HepG2 (cell line): ENCODE results near the gene C1orf50. TPM values are rescaled to one million over a fixed set of nuclear protein-coding genes. Genes with fewer than 3 reads are reported as not detected.

ENCODE experiments used
- CBX5 ChIP-seq: sonication (generic); formaldehyde crosslinking; IDR thresholded peaks from 2 replicates; pipeline ENCODE4 v1.4.0; 2020; ENCODE audit warnings: missing genetic modification reagents, borderline replicate concordance
- FOXO1 ChIP-seq: sonication (generic); formaldehyde crosslinking; IDR thresholded peaks from 2 replicates; pipeline ENCODE4 v1.4.0; 2020; ENCODE audit warnings: missing genetic modification reagents
- GPBP1L1 ChIP-seq: sonication (generic); formaldehyde crosslinking; IDR thresholded peaks from 2 replicates; pipeline ENCODE4 v1.5.0; 2020; ENCODE audit warnings: mild to moderate bottlenecking, missing genetic modification reagents
- HBP1 ChIP-seq: IDR thresholded peaks from 2 replicates; pipeline ENCODE4 v1.6.1; 2016; ENCODE audit warnings: low read depth, control low read depth
- HMG20B ChIP-seq: conservative IDR thresholded peaks from 2 replicates; pipeline ENCODE4 v1.6.1; 2016; ENCODE audit warnings: missing genetic modification reagents, missing compliant biosample characterization
- HOMEZ ChIP-seq: IDR thresholded peaks from 2 replicates; pipeline ENCODE4 v1.6.1; 2016; ENCODE audit warnings: low read depth
- HOXA9 ChIP-seq: sonication (generic); formaldehyde crosslinking; IDR thresholded peaks from 2 replicates; pipeline ENCODE4 v1.8.1; 2022; ENCODE audit warnings: missing genetic modification reagents, mild to moderate bottlenecking, moderate library complexity, borderline replicate concordance
- KDM5B ChIP-seq: sonication (generic); formaldehyde crosslinking; IDR thresholded peaks from 2 replicates; pipeline ENCODE4 v1.4.0; 2020; ENCODE audit warnings: missing genetic modification reagents, mild to moderate bottlenecking, borderline replicate concordance
- KLF12 ChIP-seq: sonication (generic); formaldehyde crosslinking; IDR thresholded peaks from 2 replicates; pipeline ENCODE4 v1.4.0; 2020; ENCODE audit warnings: missing genetic modification reagents, borderline replicate concordance
- MXI1 ChIP-seq: IDR thresholded peaks from 3 replicates; pipeline ENCODE4 v1.6.1; 2012; ENCODE audit warnings: low read depth, low read length, inconsistent platforms, borderline replicate concordance
- NFKB2 ChIP-seq: sonication (generic); formaldehyde crosslinking; IDR thresholded peaks from 2 replicates; pipeline ENCODE4 v1.4.0; 2020; ENCODE audit warnings: missing genetic modification reagents, borderline replicate concordance
- SKI ChIP-seq: fragments of 450-650 bp; IDR thresholded peaks from one replicate; pipeline ENCODE4 v1.6.1; 2018; ENCODE audit warnings: mild to moderate bottlenecking; ENCODE audit not compliant: partially characterized antibody
- SKIL ChIP-seq: sonication (generic); formaldehyde crosslinking; IDR thresholded peaks from 2 replicates; pipeline ENCODE4 v1.8.0; 2022; ENCODE audit warnings: missing genetic modification reagents, mild to moderate bottlenecking, moderate library complexity, borderline replicate concordance
- SP1 ChIP-seq, 2 experiments: fragments of 450-650 bp in 1 of 2; sonication (generic) in 1 of 2; formaldehyde crosslinking in 1 of 2; IDR thresholded peaks; 2 replicates each; pipeline versions ENCODE4 v1.4.0 to v1.6.1; 2016 to 2020; ENCODE audit warnings: missing genetic modification reagents in 1 of 2
- SRSF1 ChIP-seq: fragments of 200-400 bp; formaldehyde crosslinking; optimal IDR thresholded peaks from 2 replicates; pipeline ENCODE3; 2017; ENCODE audit warnings: mild to moderate bottlenecking, low read depth, low read length, moderate library complexity
- TBX2 ChIP-seq: sonication (generic); formaldehyde crosslinking; IDR thresholded peaks from 2 replicates; pipeline ENCODE4 v1.5.0; 2020; ENCODE audit warnings: missing genetic modification reagents, mild to moderate bottlenecking, borderline replicate concordance
- ZBTB46 ChIP-seq: sonication (generic); formaldehyde crosslinking; IDR thresholded peaks from 2 replicates; pipeline ENCODE4 v1.4.0; 2020; ENCODE audit warnings: mild to moderate bottlenecking, missing genetic modification reagents, borderline replicate concordance
- ZFP90 ChIP-seq: sonication (generic); formaldehyde crosslinking; IDR thresholded peaks from 2 replicates; pipeline ENCODE4 v1.8.0; 2022; ENCODE audit warnings: missing genetic modification reagents, mild to moderate bottlenecking, inconsistent platforms, borderline replicate concordance
- ZNF331 ChIP-seq: sonication (generic); formaldehyde crosslinking; IDR thresholded peaks from 2 replicates; pipeline ENCODE4 v1.4.0; 2020; ENCODE audit warnings: missing genetic modification reagents
- polyA plus RNA-seq, 8 experiments: library from polyadenylated mRNA; depleted of rRNA in 3 of 8; stranded (reverse) in 7 of 8; unstranded in 1 of 8; fragments of >200 nt; fragmentation: Illumina TruSeq in 4 of 8; extraction: Trizol in 4 of 8; gene quantifications; 2 replicates each; pipeline versions ENCODE4 v1.2.1 to v1.2.3, GENCODE V29; 2011 to 2016; ENCODE audit warnings: low read depth in 4 of 8, missing spikeins in 1 of 8, mixed read lengths in 1 of 8; ENCODE audit not compliant: insufficient read depth in 1 of 8
- total RNA-seq, 5 experiments: library from RNA; depleted of rRNA; stranded (reverse); fragments of >200 nt; fragmentation: Illumina TruSeq; extraction: Trizol; gene quantifications; 2 replicates each; pipeline ENCODE4 v1.2.3, GENCODE V29; 2016; ENCODE audit warnings: low read depth in 1 of 5

The C1orf50 gene
- total and polyA plus RNA-seq, 2 of the 13 experiments (the other 11 are each of a cell fraction or from before 2014, with no cell fraction given): 4.3 to 4.8 TPM

- peak; percentile 58; the same call in 1 of the 2 replicates for TF ChIP-seq KDM5B (CRISPR knock-in tag)
- TF ChIP-seq ZBTB46 (CRISPR knock-in tag): no peak
- peak; percentile 52; the same call in 1 of the 2 replicates for TF ChIP-seq NFKB2
- TF ChIP-seq HOMEZ (CRISPR knock-in tag): no peak
- TF ChIP-seq MXI1: peak; percentile 64; the same call in 1 of the 3 replicates
- TF ChIP-seq GPBP1L1 (CRISPR knock-in tag): no peak
- no peak for TF ChIP-seq FOXO1 (CRISPR knock-in tag)
- TF ChIP-seq KLF12 (CRISPR knock-in tag): peak; percentile 78; the same call in 1 of the 2 replicates
- TF ChIP-seq SRSF1: no peak
- TF ChIP-seq HOXA9: 0 out of 2 replicates have a peak, but pooled peaks have one; percentile 23
- no peak for TF ChIP-seq SKI
- no peak for TF ChIP-seq SP1 (IDR thresholded peaks at IDR 0.05)
- TF ChIP-seq SP1 (CRISPR knock-in tag; IDR thresholded peaks at IDR 0.05): peak; percentile 74
- no peak for TF ChIP-seq CBX5
- TF ChIP-seq HMG20B: no peak
- peak; percentile 55; the same call in 1 of the 2 replicates for TF ChIP-seq ZFP90 (CRISPR knock-in tag)
- TF ChIP-seq SKIL (CRISPR knock-in tag): 0 out of 2 replicates have a peak, but pooled peaks have one; percentile 19
- 0 out of 2 replicates have a peak, but pooled peaks have one; percentile 5 for TF ChIP-seq ZNF331 (CRISPR knock-in tag)
- peak; percentile 44; the same call in 1 of the 2 replicates for TF ChIP-seq TBX2 (CRISPR knock-in tag)
- TF ChIP-seq HBP1 (CRISPR knock-in tag): no peak
Measured at GRCh38 chr1:42816585-42817439, 49.8 kb downstream of the C1orf50 start, which contains the start of the genes ERMAP and SVBP (continued).
